ENCODE data around the gene MYOM3.

Gene MYOM3

DNA sequence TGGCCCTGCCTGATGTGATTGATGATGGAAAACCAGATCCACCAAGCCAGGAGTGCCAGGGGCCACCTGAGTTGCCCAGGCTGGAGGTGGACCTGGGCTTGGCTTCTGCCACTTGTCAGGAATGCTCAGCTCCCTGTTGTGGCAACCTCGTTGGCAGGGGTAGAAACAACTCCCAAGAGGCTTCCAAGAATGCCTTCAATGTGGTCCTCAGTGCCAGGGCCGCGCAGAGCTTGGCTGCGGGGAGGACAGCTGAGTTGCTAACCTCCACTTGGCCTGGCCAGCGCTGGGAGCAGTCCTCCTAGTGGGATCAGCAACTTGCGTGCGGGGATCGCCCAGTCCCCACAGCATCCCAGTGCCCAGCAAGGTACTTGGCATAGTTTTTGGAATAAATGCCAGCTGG is 9.0 kb downstream of the MYOM3 start:
- Histone ChIP-seq H3K9me2 (replicated peaks; ENCODE audit: insufficient read depth, low read length) (no peaks in the 10 kb centered on the region), H3F3A (ENCODE audit: insufficient read depth, low read length) (no peaks in the 10 kb centered on the region), H3K36me3 (replicated peaks; ENCODE audit: insufficient read depth, low read length) (no peaks in the 10 kb centered on the region), H3K4me3 (ENCODE audit: low read length) (no peak overlapping the region), H4K20me1 (ENCODE audit: insufficient read depth, low read length) (no peaks in the 10 kb centered on the region), H3K4me1 (ENCODE audit: low read length) (no peaks in the 10 kb centered on the region), H3K79me2 (ENCODE audit: low read length) (no peaks in the 10 kb centered on the region), H3K27me3 (replicated peaks; ENCODE audit: insufficient read depth, low read length) (no peaks in the 10 kb centered on the region), H2AFZ (ENCODE audit: low read length) (no peak overlapping the region), H3K4me2 (ENCODE audit: low read depth, low read length) (no peak overlapping the region), H3K27ac (ENCODE audit: low read length) (no peak overlapping the region), H3K9ac (ENCODE audit: low read length) (no peak overlapping the region), H3K9me3 (replicated peaks; ENCODE audit: insufficient read depth, low read length) (no peaks in the 10 kb centered on the region)
- DNase-seq: no peak
- no peak for TF ChIP-seq EZH2phosphoT487 (IDR thresholded peaks at IDR 0.05; ENCODE audit: low read length)
- TF ChIP-seq, protein P1, sequence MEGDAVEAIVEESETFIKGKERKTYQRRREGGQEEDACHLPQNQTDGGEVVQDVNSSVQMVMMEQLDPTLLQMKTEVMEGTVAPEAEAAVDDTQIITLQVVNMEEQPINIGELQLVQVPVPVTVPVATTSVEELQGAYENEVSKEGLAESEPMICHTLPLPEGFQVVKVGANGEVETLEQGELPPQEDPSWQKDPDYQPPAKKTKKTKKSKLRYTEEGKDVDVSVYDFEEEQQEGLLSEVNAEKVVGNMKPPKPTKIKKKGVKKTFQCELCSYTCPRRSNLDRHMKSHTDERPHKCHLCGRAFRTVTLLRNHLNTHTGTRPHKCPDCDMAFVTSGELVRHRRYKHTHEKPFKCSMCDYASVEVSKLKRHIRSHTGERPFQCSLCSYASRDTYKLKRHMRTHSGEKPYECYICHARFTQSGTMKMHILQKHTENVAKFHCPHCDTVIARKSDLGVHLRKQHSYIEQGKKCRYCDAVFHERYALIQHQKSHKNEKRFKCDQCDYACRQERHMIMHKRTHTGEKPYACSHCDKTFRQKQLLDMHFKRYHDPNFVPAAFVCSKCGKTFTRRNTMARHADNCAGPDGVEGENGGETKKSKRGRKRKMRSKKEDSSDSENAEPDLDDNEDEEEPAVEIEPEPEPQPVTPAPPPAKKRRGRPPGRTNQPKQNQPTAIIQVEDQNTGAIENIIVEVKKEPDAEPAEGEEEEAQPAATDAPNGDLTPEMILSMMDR (IDR thresholded peaks at IDR 0.05; ENCODE audit: low read length): no peak
- TF ChIP-seq EZH2 (optimal IDR thresholded peaks at IDR 0.05; ENCODE audit: low read depth, low read length): no peak

DNA sequence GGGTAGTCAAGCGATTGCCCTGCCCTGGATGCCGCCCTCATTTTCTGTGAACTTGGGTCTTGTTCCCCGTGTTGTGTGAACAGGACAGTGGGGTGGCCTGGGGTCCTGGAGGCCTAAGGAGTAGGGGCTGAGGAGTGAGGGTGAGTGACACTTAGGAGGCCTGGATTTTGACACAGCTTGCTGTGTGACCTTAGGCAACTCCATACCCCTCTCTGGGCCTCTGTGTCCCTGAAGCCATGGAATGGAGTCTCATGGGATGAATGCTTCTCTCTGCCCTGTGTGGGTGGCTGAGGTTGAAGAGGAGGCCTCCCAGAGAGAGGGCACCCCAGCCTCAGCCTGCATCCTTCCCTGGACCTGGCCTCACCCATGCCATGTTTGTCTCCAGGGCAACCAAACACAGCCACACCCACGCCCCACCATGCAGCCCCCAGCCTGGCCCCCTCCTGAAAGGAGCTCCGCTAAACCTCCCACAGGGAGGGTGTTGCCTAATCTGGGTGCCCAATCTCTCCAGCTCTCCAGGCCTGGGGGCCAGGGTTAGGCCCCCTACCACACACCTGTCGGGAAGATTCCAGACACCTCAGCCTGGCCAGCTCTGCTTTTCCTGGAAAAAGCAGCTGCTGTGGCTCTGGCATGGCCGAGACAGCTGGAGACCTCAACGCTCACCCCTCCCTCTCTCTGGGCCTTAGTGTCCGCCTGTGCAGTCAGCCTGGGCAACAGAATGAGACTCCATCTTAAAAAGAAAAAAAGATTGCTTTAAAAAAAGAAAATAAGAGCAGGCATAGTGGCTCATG is 9.9 kb downstream of the MYOM3 start:
- Histone ChIP-seq H4K20me1 (ENCODE audit: insufficient read depth, low read length) (no peaks in the 10 kb centered on the region), H3K4me2 (ENCODE audit: low read depth, low read length) (no peak overlapping the region), H3K9me2 (replicated peaks; ENCODE audit: insufficient read depth, low read length) (no peaks in the 10 kb centered on the region), H3K79me2 (ENCODE audit: low read length) (no peaks in the 10 kb centered on the region), H2AFZ (ENCODE audit: low read length) (no peak overlapping the region), H3K27me3 (replicated peaks; ENCODE audit: insufficient read depth, low read length) (no peaks in the 10 kb centered on the region), H3K4me1 (ENCODE audit: low read length) (no peaks in the 10 kb centered on the region), H3K36me3 (replicated peaks; ENCODE audit: insufficient read depth, low read length) (no peaks in the 10 kb centered on the region), H3K27ac (ENCODE audit: low read length) (no peak overlapping the region), H3F3A (ENCODE audit: insufficient read depth, low read length) (no peaks in the 10 kb centered on the region), H3K9ac (ENCODE audit: low read length) (no peak overlapping the region), H3K9me3 (replicated peaks; ENCODE audit: insufficient read depth, low read length) (no peaks in the 10 kb centered on the region), H3K4me3 (ENCODE audit: low read length) (no peak overlapping the region)
- no peak for DNase-seq
- no peak for TF ChIP-seq EZH2phosphoT487 (IDR thresholded peaks at IDR 0.05; ENCODE audit: low read length)
- no peak for TF ChIP-seq EZH2 (optimal IDR thresholded peaks at IDR 0.05; ENCODE audit: low read depth, low read length)
- TF ChIP-seq, protein P1 (IDR thresholded peaks at IDR 0.05; ENCODE audit: low read length): no peak

- H3F3A ChIP-seq (ENCODE audit: insufficient read depth, low read length): no peaks in the 10 kb centered on the region
These were observed 10.8 kb downstream of the MYOM3 start for GRCh38 chr1:24100945-24101737.

More at GRCh38 chr1:24100945-24101737, 10.8 kb downstream of the MYOM3 start:
- TF ChIP-seq EZH2 (optimal IDR thresholded peaks at IDR 0.05; ENCODE audit: low read depth, low read length) (no peak), EZH2phosphoT487 (IDR thresholded peaks at IDR 0.05; ENCODE audit: low read length) (no peak)
- TF ChIP-seq, protein P1 (IDR thresholded peaks at IDR 0.05; ENCODE audit: low read length): no peak
- Histone ChIP-seq H3K27ac (ENCODE audit: low read length) (no peak overlapping the region), H3K9me2 (replicated peaks; ENCODE audit: insufficient read depth, low read length) (no peaks in the 10 kb centered on the region), H3K4me1 (ENCODE audit: low read length) (no peaks in the 10 kb centered on the region), H3K9ac (ENCODE audit: low read length) (no peak overlapping the region), H3K79me2 (ENCODE audit: low read length) (no peaks in the 10 kb centered on the region), H3K9me3 (replicated peaks; ENCODE audit: insufficient read depth, low read length) (no peaks in the 10 kb centered on the region), H3K27me3 (replicated peaks; ENCODE audit: insufficient read depth, low read length) (no peaks in the 10 kb centered on the region), H2AFZ (ENCODE audit: low read length) (no peak overlapping the region), H3K36me3 (replicated peaks; ENCODE audit: insufficient read depth, low read length) (no peaks in the 10 kb centered on the region), H3K4me2 (ENCODE audit: low read depth, low read length) (no peak overlapping the region), H3K4me3 (ENCODE audit: low read length) (no peak overlapping the region), H4K20me1 (ENCODE audit: insufficient read depth, low read length) (no peaks in the 10 kb centered on the region)
- no peak for DNase-seq
